GM18873 (cell line): ENCODE results near the gene VSNL1.

Experiments used
- ATAC-seq: cut with Tn5 transposase; IDR thresholded peaks from one replicate; pipeline ENCODE4 v1.9.1; 2021; ENCODE audit warnings: mild to moderate bottlenecking, moderate library complexity, moderate number of reproducible peaks; ENCODE audit not compliant: unreplicated experiment, low FRiP score

VSNL1 gene

DNA sequence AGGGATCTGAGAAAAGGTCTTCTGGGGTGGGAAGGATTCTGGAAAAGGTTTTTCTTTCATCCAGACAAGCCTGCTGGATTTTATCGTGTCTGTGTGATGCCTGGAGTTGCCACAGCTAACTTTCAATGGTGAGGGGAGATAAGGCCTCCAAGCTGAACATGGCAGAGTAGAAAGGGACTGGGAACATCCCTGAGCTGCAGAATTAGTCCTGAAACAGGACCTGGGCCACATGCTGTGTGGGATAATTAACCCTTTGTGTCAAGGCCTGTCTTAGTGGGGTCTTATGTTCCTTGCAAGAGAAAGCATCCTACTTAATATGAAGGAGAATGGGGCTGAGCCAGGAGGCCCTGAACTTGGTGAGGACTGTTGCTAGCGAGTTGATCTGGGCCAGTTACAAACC is 66.4 kb downstream of the VSNL1 start:
- no peak for ATAC-seq

DNA sequence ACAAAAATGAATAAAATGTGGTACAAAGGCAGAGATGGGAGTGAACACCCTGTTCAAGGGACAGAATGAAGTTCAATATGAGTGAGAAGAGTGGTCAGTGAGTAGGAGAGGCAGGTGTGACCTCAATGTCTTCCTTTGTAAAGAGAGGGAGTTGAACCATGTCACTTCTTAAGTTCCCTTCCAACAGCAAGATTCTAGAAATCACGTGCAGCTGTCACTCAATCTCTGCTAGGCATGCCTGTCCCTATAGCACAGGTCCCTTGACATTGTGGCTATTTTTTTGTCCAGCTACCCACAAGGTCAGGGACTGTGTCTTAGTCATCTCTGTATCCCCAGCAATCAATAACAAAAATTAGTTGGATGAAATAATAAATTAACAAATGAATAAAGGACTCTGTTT is 66.9 kb downstream of the VSNL1 start:
- no peak for ATAC-seq

DNA sequence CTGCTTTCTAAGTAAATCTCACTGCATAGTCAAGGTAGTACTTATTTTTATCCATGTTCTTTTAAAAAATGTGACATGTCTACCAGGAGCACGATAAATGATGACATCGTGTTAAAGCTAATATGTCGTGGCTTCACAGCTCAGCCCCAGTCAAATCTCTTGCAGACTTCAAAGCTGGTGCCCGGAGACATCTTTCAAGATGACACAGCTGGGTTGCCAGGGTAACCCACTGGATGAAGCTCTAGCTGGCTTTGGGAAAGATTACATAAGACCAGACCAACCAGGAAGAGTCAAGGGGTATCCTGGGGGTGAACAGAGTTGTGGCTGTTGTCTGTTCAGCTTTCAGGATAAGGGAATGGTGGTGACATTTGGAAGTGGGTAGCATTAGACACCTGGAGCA is 67.8 kb downstream of the VSNL1 start:
- ATAC-seq, result no peak

DNA sequence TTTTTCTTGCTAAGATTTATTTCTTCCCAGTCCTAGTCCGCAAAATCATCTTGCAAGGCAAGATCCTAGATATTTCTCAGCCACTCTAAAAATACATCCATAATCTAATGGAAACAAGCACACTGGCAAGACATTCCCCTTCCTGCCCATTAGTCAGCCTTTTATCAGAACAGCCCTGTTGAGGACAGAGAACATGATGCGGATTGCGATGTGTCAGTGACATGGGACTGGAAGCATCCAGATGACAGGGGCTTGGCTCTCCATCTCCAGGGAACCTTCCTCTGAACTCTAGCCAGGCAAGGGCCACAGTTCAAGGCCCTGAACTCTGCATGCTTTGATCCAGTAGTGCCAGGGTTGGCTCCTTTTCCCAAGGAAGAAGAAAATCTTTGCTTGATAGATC is 70.0 kb downstream of the VSNL1 start:
- no peak for ATAC-seq

DNA sequence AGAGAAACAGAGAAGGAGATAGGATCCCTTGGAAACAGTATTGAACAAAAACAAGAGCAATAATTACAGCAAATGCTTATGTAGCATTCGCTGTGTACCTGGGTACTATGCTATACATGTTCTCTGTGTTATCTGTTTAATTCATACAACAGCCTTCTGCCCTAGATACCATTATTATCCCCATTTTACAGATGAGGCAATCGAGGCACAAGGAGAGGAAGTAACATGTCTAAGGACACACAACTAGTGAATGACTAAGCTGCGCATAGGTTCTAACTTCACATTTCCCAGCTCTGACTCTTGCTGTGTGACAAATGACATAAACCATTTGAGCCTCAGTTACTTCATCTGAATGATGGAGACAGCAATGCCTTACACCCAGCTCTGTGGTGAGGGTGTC is 70.5 kb downstream of the VSNL1 start:
- ATAC-seq, result no peak

DNA sequence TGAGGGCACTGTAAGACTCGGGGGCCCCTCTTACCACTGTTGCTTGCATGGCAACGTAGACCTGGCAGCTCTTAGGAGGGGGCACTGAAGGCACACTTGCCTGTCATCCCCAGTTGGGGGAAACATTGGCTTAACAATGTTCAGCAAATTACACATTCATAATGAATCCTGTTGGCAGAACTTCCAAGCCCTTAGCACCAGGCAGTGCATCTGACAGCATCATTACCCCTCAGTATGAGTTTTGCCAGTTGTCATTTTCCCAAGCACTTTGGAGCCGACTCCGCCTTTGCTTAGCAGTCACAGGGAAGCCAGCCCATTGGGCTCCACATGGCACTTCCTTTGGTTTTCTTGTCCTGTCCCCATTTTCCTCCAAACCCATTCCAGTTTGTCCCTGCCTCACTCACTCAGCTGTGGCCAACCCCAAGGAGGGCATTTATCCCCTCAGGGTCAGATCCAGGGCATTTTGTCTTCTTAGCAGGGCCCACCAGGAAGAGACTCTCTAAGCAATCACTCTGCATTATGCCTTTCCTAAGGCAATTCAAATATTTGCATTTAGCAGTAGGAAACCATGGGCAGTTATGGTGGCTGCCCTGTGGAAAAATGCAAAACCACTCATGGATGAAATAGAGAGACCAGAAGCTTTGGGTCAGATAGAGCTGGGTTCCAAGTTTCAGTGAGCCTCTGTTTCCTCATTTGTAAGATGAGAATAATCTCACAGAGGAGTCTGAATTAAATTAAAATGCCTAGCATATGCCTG is 73.9 kb downstream of the VSNL1 start:
- no peak for ATAC-seq

DNA sequence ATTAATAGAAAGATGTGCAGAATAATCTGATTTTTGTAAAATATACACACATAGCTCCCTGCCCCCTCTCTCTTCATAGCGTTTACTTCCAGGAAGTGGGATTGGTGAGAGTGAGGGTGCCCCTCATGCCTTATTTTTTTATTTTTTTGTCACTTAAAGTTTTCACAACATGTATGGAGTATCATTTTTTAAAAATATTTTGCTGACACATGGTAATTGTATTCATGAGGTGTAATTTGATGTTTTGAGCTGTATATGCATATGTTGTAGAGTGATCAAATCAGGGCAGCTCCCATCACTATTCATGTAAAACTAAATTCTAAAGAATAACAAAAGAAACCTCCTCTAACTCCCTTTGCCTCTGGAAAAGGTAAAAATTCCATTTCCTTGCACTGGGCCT is 74.7 kb downstream of the VSNL1 start:
- ATAC-seq, result no peak

DNA sequence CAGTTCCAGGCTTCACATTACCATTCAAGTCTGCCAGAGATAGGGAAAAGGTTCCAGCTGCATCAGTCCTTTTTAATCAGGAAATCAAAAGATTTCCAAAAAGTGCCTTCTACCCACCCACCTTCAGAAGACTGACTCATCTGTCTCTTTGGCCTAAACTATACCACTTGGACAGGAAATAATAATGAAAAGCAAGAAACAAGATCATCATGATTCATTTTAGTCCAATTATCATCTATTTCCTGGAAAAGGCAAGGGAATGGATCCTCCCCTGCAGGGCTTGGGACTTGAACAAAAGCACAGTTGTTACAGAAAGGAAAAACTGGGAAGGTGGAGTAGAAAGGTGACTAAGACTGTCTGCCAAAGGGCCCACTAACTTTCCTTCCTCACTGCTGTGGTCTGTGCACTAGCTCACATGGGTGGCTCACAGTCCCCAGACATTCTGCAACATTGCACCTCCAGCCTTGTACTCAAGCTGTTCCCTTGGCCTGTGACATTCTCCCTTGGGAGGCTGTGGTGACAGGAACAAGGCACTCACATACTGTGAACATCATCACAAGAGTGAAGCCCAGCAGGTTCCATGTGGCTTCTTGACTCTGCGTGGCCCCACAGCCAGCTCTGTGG is 75.3 kb downstream of the VSNL1 start:
- ATAC-seq, result no peak

DNA sequence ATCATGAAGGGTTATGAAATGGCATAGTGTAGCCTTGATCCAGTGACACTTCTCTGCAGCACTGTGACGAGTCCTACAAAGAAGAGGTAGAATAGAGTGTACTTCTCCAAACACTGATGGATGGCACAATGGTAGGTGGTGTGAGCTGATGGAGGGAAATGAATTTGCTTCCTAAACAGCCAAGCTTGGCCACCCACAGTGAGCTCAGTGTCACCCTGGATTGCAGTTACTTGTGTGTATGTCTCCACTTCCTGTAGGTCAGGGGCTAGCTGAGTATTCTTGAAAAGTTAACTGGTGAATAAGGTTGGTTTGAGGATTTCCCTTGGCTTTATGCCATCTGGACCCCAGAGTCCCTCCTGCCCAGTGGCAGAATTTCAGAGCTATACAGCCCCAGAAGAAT is 75.9 kb downstream of the VSNL1 start:
- no peak for ATAC-seq

DNA sequence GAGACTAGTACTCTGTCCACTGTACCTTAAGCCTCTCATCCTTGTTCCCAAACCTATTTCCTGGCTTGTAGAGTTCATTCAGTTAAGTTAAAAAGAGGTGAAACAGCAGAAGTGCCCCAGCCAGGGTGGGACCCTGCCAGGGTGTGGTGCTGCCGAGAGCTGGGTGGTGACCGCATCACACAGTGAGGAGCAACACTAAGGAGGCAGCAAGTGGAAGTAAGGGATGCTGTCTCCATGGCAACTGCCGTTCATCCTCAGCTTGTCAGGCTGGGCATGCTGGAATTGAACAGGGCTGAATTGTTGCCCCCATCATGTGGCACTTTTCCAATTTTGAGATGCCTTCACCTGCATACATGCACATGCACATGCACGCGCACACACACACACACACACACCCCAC is 77.0 kb downstream of the VSNL1 start:
- ATAC-seq, result no peak

DNA sequence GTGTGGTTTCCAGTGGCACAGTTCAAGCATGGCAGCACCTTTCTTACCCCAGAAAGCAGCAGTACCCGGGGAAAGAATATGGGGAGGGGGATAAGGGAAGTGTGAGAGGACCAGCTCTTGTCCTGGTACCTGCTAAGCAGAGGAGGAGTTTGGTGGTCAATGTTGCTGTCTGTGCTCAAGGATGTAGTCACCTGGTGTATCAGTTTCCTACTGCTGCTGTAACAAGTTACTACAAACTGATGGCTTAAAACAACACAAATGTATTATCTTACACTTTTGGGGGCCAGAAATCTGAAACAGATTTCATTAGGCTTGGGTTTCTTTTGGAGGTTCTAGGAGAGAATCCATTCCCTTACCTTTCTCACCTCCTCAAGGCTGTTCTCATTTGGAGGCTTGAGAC is 77.5 kb downstream of the VSNL1 start:
- no peak for ATAC-seq

DNA sequence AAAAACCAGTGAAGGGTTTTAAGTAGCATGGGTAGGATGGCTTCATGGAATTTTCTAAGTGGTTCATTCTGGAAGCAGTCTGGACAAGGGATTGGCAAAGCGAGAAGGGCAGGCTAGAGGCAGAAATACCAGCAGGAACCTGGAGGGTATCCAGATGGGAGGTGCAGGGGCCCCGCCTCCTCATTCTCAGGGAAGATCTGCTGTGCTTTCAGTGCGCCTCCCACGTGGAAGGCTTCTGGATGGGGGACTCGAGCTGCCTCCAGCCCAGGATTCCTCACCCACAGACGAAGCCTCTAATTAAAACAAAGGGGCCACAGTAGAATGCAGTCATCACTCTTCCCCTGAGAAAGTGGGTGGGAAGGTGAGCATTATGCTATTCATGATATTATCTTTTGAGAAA is 79.8 kb downstream of the VSNL1 start:
- ATAC-seq, result no peak

DNA sequence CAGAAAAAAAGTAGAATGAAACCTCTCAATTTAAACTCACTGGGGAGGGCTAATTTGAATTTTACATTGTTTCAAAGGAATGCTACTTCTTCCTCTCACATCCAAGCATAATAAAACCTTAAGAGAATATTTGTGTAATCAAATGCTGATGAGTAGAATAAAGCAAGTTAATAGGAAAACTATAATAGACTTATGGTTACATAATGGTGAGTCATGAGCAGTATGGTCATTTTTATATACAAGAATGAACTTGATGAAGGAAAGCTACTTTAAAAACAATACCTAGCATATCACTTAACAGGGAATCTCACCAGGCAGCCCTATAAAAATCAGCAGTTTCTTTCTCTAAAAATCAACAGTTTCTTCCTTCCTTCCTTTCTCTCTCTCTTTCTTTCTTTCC is 80.3 kb downstream of the VSNL1 start:
- ATAC-seq, result no peak

DNA sequence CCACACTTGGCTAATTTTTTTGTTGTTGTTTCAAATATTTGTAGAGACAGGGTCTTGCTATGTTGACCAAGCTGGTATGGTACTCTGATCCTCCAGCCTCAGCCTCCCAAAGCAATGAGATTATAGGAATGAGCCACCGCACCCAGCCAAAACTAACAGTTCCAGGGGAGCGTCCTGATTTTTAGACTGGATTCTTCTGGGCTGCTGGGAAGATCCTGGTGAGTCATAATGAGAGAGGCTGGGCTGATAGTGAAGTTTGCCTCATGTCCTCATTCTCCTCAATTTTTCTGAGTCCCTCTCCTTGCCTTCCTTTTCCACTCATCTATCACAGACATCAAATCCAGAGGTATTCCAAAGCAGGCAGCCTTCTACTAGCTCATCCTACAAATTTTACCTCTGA is 81.3 kb downstream of the VSNL1 start:
- ATAC-seq, result no peak

DNA sequence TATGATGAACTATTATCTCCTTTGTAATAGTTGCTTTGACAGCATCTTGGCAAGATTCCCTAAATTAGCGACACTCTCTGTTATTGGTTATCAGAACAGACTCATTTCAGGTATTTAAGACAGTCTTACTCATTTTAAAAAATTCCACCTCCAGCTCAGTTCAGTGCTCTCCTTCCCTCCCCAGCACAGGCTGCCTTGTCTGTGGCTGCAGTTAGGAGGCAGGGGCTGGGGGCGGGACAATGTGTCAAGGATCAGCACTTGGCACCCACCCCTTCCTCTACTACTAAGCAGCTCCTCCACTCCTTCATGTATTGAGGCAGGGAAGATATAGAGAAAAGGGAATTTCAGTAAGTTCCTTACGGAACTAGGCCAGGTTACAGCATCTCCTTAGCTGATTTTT is 85.0 kb downstream of the VSNL1 start:
- no peak for ATAC-seq

DNA sequence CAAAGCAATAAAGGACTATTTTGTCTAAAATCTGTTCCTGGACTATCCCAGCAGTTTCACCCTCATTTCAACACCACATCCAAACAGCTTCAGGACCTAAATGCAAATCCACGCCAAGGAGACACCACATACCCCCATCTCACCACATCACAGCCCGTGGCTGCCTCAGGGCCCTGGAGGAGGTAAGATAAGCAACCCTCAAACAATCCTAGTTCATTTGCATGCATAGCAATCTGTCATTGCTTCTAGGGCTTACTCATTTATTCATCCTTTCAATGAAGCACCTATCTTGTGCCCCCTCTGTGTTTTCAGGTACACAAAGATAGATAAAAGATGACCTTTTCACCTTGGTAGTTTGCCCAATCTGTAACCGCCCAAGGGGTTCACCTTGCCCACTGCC is 86.5 kb downstream of the VSNL1 start:
- ATAC-seq, result no peak

DNA sequence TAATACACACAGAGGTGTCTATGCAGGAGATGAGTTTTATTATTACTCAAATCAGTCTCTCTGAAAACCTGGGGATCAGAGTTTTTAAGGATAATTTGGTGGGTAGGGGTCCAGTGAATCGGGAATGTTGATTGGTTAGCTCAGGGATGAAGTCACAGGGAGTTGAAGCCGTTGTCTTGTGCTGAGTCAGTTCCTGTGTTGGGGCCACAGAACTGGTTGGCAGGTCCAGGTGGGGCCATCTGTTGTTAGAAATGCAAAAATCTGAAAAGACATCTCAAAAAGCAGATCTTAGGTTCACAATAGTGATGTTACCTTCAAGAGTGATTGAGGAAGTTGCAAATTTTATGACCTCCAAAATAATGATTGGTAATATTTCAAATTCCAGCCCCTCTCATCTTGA is 86.9 kb downstream of the VSNL1 start:
- ATAC-seq, result no peak

DNA sequence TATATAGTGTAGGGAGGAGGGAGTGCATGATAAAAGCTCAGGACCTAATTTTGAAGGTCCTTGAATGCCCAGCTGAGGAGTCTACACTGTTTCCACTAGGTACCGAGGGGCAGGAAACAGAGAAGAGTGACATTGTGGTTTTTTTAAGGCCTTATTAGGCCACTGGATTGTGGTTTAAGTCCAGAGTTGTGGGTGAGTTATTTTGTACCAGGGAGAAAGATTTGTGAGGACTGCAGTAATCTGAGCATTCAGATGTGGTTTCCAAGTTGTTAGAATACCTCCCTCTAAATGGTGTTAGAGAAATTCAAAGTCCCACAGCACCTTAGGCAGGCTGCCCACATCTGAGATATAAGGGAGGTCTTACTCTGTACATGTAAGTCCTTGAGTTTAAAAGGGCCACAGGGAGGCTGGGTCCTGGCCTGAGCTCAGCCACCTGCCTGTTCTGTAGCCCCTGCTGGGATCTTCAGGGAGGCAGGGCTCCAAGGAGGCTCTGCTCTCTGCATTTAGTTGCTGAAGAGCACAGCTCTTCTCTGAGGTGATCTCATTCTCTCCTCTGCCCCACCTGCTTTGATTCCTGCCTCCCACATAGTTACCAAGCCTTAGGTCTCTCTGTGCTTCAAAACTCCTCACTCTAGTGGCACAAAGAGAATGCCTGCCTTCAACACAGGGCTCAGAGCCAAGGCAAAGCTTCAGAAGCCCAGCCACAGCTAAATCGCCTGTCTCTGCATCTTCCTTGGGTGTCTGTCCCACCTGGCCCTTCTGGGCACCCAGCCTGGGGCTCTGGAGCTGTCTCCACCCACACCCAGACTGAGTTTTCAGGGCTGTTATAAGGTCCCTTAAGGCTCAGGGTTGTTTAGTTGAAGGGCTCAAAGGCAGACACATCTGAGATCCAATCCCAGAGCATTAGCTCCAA is 88.1 kb downstream of the VSNL1 start:
- no peak for ATAC-seq

DNA sequence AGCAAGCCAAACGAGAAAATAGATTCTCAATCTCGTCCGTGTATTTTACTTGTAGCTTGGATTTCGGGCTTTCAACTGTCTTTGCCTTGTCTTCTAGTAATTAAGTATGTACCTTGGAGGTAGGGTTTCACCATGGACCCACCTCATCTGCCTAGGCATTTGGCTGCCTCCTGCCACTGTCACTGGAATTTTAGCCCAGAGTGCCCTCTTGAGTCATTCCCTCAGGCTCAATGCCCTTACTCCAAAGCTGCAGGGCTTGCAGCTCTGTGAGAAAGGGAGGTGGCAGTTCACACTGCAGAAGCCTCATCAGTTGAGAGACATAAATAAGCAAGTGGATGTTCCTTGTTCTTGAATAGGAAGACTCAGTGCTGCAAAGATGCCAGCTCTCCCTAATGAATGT is 89.6 kb downstream of the VSNL1 start:
- ATAC-seq, result no peak

DNA sequence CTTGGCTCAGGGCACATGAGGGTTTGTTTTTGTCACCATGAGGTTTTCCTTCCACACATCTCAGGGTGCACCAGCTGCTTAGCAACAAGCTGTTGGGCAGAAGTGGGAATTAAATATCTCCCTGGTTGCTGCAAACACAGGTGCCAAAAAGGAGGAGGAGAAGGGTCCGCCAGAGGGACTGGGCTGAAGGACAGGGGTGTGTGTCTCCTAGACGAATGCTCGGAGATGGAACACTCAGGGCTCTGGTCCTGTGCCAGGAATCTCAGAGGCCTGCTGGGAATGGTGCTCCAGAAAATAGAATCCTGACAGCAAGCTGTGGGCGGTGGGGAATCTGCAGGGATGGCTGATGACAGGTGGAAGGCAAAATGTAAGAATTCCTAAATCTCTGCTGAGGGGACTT is 94.5 kb downstream of the VSNL1 start:
- ATAC-seq, result no peak

DNA sequence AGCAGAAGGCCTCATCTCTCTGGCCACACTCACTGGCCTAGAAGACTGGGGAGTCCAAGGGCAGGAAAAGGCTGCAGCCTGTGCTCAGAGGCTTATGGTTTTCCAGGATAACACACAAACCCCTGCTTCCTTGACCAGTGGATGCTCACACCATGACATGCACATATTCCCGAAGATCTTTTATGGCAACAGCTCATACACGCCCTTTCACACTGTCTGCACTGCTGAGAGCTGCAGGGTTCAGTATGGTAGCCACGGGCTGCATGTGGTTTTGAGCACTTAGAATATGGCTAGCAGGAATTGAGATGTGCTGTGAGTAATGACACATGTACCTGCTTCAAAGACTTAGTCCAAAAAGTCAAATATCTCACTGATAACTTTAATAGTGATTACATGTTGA is 95.8 kb downstream of the VSNL1 start:
- no peak for ATAC-seq
